CD4-positive, alpha-beta T cell treated with Interleukin-15 for 4 hours (primary cell): ENCODE data around the gene CXXC5.
"Not testable (repeated sequence)": the region's sequence is repeated elsewhere in the genome, so short reads cannot be mapped to it uniquely, and the experiment has no call there.

Experiments
- DNase-seq: peaks from one replicate; pipeline ENCODE4 v3.0.0-alpha.2; 2020; ENCODE audit warnings: low spot score

Gene CXXC5

DNA sequence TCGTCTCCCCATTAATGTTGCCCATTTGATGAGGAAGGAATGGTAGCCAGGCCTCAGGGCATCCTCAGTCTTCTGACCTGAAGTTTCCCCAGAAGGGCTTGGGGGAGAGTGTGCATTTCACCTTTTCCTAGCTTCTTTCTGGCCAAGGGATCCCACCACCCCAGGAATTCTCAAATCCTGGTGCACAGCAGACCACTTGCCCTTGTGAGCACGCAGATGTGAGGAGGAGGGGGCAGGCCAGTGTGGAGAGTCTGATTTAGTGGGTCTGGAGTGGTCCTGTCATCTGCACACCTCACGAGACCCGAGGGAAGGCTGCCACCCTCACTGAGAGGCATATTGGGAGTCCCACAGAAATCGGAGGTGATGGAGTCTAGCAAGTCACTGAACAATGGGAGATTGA, 64.3 kb downstream of the CXXC5 start:
- DNase-seq: no peak

DNA sequence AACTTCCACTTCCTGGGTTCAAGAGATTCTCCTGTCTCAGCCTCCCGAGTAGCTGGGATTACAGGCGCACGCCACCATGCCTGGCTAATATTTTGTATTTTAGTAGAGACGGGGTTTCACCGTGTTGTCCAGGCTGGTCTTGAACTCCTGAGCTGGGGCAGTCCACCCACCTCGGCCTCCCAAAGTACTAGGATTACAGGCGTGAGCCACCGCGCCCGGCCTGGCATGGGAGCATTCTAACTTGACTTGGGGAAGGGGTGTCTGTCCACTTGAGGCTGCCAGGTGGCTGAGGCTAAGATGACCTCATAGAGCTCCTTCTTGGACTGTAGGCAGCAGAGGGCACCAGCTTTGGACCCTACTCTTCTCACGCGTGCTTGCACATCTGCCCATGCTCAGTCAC, 65.7 kb downstream of the CXXC5 start:
- not testable (repeated sequence) for DNase-seq

DNA sequence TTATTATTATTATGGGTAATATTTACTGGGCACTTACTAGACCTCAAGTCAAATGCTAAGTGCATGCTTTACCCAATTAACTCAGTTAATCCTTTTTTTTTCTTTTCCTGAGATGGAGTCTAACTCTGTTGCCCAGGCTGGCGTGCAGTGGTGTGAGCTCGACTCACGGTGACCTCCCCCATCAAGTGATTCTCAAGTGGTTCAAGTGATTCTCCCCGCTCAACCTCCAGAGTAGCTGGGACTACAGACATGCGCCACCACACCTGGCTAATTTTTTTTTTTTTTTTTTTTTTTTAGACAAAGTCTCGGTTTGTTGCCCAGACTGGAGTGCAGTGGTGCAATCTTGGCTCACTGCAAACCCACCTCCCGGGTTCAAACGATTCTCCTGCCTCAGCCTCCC, 69.1 kb downstream of the CXXC5 start:
- no peak for DNase-seq

DNA sequence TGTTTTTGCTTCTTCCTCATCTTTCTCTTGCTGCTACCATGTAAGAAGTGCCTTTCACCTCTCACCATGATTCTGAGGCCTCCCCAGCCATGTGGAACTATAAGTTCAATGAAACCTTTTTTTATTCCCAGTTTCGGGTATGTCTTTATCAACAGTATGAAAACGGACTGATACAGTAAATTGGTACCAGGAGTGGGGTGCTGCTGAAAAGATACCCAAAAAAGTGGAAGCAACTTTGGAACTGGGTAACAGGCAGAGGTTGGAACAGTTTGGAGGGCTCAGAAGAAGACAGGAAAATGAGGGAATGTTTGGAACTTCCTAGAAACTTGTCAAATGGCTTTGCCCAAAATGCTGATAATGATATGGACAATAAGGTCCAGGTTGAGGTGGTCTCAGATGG, 70.3 kb downstream of the CXXC5 start:
- not testable (repeated sequence) for DNase-seq

DNA sequence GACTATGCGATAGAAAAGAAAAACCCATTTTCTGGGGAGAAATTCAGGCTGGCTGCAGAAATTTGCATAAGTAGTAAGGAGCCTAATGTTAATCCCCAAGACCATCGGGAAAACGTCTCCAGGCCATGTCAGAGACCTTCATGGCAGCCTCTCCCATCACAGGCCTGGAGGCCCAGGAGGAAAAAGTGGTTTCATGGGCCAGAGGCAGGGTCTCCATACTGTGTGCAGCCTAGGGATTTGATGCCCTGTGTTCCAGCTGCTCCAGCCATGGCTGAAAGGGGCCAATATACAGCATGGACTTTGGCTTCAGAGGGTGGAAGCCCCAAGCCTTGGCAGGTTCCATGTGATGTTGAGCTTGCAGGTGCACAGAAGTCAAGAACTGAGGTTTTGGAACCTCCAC, 71.8 kb downstream of the CXXC5 start:
- DNase-seq: not testable (repeated sequence)

DNA sequence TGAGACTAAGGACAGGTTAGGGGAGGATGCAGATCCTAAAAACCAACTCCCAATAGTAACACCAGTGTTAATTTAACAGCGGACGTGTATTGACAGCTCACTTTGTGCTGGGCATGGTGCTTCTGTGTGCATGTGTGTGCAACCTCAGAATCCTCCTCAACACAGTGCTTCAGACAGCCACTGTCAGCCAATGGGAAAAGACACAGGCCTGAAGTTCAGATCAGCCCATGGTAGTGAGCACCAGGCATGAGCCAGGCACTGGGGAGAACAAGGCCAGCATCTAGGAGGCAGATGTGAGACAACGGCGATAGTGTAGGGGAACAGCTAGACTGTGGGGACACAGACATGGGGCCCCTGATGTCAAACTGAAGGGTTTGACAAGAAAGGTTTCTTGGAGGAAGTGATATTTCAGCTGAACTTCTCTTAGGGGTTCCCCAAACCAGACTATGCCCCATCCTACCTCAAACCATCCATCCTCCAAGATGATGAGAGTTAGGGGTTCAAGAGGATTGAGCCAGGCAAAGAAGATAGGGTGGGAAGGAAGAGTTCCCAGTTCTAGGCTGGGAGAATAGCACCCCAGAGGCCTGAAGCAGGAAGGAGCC, 75.9 kb downstream of the CXXC5 start:
- no peak for DNase-seq

DNA sequence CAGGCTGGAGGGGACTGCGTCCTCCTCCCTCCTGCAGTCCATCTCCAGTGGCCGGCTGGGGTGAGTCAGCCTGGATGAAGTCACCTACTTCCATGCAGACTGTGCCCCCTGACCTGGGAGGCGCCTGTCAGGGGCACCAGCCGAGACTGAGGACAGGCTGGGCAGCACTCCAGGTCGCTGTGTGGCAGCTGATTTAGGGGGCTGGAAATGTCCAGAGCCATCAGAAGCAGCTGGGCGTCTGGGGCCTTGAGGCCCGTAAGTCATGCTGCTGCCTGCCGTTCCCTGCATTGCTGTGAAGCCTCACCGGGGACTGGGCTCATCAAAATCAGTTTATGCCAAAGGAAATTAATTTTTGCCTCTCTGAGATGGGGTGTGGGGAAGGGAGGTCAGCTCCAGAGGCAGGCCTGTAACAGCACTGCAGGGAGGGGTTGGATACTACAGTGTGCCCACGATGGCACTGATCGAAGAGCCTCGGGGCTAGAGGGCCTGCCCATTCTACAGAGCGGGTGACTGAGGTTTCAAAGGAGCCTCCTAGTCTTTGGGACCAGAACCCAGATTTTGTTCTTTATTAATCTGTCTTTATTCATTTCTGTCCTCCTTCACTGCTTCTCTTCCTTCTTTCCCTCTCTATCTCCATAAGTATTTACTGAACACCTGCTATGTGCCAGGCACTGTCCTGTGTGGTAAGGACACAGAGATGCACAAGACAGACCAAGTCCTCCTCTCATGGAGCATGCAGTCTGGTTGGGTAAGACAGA, 77.1 kb downstream of the CXXC5 start:
- no peak for DNase-seq

DNA sequence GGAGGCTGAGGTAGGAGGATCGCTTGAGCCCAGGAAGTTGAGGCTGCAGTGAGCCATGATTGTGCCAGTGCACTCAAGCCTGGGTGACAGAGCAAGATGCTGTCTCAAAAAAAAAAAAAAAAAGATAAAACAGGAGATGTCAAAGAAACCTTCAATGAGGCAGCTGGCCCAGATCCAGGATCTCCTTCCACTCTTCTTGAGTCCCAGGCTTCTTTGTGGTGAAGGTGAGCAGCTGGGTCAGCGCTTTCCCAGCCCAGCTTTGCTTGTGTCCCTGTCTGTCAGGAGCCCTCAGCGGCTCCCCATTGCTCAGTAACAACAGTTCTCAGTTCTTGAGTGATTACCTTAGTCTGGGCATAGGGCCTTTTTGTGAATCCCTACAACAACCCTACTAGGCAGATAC, 78.1 kb downstream of the CXXC5 start:
- no peak for DNase-seq

DNA sequence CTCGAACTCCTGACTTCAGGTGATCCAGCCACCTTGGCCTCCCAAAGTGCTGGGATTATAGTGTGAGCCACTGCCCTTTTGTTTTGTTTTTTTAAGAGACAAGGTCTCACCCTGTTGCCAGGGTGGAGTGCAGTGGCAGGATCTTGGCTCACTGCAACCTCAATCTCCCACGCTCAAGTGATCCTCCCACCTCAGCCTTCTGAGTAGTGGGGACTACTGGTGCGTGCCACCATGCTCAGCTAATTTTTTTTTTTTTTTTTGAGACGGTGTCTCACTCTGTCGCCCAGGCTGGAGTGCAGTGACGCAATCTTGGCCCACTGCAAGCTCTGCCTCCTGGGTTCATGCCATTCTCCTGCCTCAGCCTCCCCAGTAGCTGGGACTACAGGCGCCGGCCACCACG, 79.5 kb downstream of the CXXC5 start:
- not testable (repeated sequence) for DNase-seq

DNA sequence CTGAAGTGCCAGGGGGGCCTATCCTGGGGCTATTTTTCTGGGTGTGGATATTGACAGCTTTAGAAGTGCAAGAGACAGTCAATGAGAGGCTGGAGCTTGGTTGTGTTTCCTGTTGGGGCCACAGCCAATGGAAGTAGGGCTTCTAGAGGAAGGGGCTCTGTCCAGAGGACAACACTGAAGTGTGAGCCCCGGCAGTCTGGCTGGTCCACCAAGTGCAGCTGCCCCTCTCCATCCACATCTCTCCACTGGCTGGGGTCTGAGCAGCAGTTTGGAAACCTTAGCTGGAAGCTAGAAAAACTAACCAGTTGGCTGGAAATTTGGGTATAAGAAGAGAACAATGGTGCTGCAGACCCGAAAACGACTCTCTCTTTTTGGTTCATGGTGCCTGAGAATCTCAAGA, 83.1 kb downstream of the CXXC5 start:
- DNase-seq: no peak

DNA sequence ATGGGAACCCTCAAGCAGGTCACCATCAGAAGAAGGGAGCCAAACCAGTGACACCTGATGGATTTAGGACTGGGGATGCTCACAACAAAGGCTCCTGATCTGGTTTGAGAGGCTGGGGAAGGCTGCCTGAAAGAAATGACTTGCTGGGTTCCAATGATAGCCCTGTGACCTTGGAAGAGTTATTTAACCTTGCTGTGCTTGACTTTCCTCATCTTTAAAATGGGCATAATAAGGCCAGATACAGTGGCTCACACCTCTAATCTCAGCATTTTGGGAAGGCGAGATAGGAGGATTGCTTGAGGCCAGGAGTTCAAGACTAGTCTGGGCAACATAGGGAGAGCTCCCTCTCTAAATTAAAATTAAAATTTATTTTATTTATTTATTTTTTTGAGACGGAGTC, 83.9 kb downstream of the CXXC5 start:
- no peak for DNase-seq

DNA sequence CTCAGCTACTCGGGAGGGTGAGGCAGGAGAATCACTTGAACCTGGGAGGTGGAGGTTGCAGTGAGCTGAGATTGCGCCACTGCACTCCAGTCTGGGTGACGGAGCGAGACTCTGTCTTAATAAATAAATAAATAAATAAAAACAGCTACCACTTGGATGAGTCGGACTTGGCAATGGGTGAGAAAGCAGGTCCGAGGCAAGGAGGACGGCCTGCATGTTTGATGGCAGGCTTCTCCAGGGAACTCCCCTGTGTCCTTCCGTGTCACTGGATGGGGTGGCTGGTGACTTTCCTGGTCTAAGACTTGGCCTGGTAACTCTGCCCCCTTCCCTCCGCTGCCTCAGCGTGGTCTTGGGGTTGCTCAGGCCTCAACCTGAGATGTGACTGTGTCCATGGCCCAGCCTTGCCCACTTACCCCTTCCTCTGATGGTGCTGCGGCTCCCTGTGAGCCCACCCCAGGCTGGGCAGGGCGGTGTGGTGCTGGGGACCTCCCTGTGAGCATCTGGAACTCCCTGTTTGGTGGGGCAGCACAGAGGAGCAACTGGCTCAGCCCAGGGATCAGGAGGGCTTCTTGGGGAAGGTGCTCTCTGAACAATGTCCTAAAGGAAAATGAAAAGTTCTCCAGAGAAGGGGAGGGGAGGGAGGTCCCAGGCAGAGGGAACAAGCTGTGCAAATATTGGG, 85.0 kb downstream of the CXXC5 start:
- no peak for DNase-seq
